Right forelimb (tissue), 1 donor: Measurements from ENCODE around the gene C9orf78.

Experiments
- DNase-seq: peaks from one replicate; pipeline ENCODE4 v3.0.0-alpha.2; 2018

The C9orf78 gene

GRCh38 chr9:129867136-129868022 lies 32.3 kb upstream of the C9orf78 start:
- no peak for DNase-seq

- DNase-seq = no peak
Observed at GRCh38 chr9:129866394-129867135, 31.5 kb upstream of the C9orf78 start.

- no peak for DNase-seq
Observed at GRCh38 chr9:129865668-129866320, 30.7 kb upstream of the C9orf78 start.

- DNase-seq = no peak
Observed at GRCh38 chr9:129864991-129865647, 30.0 kb upstream of the C9orf78 start.

- no peak for DNase-seq
Observed at GRCh38 chr9:129863059-129863690, 28.1 kb upstream of the C9orf78 start.

- DNase-seq = no peak
Observed at GRCh38 chr9:129861447-129861827, 26.4 kb upstream of the C9orf78 start.

GRCh38 chr9:129860653-129861446 lies 25.8 kb upstream of the C9orf78 start:
- no peak for DNase-seq

GRCh38 chr9:129858167-129858962 lies 23.3 kb upstream of the C9orf78 start:
- no peak for DNase-seq

- no peak for DNase-seq
Observed at GRCh38 chr9:129857207-129857606, 22.1 kb upstream of the C9orf78 start.

GRCh38 chr9:129854588-129855110 lies 19.6 kb upstream of the C9orf78 start:
- no peak for DNase-seq

- no peak for DNase-seq
Observed at GRCh38 chr9:129853614-129854013, 18.5 kb upstream of the C9orf78 start.

GRCh38 chr9:129852579-129852978 lies 17.5 kb upstream of the C9orf78 start:
- no peak for DNase-seq

GRCh38 chr9:129851821-129852220 lies 16.7 kb upstream of the C9orf78 start:
- DNase-seq = no peak

GRCh38 chr9:129850821-129851550 lies 15.9 kb upstream of the C9orf78 start:
- DNase-seq = no peak

GRCh38 chr9:129849901-129850300 lies 14.8 kb upstream of the C9orf78 start:
- DNase-seq = no peak

GRCh38 chr9:129848712-129849441 lies 13.8 kb upstream of the C9orf78 start:
- no peak for DNase-seq

GRCh38 chr9:129845373-129845772 lies 10.3 kb upstream of the C9orf78 start:
- DNase-seq = no peak

GRCh38 chr9:129841071-129841470 lies 6.0 kb upstream of the C9orf78 start:
- DNase-seq = no peak

- DNase-seq = no peak
Observed at GRCh38 chr9:129840034-129840433, 5.0 kb upstream of the C9orf78 start.
